Measurements from ENCODE around the gene FAM81B.

DNA sequence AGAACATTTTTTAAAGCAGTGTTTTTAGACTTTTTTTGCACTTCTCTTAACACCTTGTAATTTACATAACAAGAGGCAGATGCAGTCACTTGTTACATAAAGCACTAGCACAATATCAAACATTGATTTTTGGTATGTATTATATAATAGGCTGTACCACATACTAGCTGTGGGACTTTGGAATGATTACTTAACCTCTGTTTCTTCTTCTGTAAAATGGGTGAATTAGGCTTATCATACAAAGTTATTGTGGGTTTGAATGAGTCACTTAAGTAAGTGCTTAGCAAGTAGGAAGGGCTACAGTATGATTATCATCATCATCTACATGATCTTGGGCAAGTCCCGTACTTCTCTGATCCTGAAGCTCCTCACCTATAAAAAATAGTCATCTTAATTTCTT is 2.1 kb downstream of the FAM81B start:
- no peak for TF ChIP-seq POLR2A (IDR thresholded peaks at IDR 0.05; ENCODE audit: low read depth, low read length)
- TF ChIP-seq, protein P1, sequence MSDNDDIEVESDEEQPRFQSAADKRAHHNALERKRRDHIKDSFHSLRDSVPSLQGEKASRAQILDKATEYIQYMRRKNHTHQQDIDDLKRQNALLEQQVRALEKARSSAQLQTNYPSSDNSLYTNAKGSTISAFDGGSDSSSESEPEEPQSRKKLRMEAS (IDR thresholded peaks at IDR 0.05; ENCODE audit: insufficient read depth, insufficient read length): no peak
- TF ChIP-seq, protein P2, sequence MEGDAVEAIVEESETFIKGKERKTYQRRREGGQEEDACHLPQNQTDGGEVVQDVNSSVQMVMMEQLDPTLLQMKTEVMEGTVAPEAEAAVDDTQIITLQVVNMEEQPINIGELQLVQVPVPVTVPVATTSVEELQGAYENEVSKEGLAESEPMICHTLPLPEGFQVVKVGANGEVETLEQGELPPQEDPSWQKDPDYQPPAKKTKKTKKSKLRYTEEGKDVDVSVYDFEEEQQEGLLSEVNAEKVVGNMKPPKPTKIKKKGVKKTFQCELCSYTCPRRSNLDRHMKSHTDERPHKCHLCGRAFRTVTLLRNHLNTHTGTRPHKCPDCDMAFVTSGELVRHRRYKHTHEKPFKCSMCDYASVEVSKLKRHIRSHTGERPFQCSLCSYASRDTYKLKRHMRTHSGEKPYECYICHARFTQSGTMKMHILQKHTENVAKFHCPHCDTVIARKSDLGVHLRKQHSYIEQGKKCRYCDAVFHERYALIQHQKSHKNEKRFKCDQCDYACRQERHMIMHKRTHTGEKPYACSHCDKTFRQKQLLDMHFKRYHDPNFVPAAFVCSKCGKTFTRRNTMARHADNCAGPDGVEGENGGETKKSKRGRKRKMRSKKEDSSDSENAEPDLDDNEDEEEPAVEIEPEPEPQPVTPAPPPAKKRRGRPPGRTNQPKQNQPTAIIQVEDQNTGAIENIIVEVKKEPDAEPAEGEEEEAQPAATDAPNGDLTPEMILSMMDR (IDR thresholded peaks at IDR 0.05; ENCODE audit: extremely low read depth in 1 of 2, insufficient read depth in 1 of 2, low read depth in 1 of 2, low read length in 2 of 2): no peak
- no peak for TF ChIP-seq EZH2 (IDR thresholded peaks at IDR 0.05; ENCODE audit: borderline replicate concordance, low read depth, low read length, severe bottlenecking)

All from endothelial cell of umbilical vein (primary cell).